GM23338 (cell line): ENCODE measurements around the gene CNTNAP2. TPM values are rescaled to one million over a fixed set of nuclear protein-coding genes. Genes with fewer than 3 reads are reported as not detected.

Experiments used
- ATAC-seq: fragments of 200-7000 bp; cut with Tn5 transposase; 3 replicates; pipeline ENCODE4 v1.9.1; 2020
- DNase-seq: peaks from one replicate; pipeline ENCODE4 v3.0.0-alpha.2; 2015; ENCODE audit warnings: low spot score
- H2AFZ ChIP-seq: fragments of 200-600 bp; sonication (generic); 2 replicates; pipeline ENCODE4 v1.8.0; 2016; ENCODE audit warnings: antibody characterized with exemption, mild to moderate bottlenecking, moderate library complexity
- H3F3A ChIP-seq: fragments of 200-600 bp; sonication (generic); replicated peaks from 2 replicates; pipeline ENCODE4 v1.8.0; 2017; ENCODE audit warnings: antibody characterized with exemption, mixed run types, low read depth
- H3K27ac ChIP-seq: fragments of 200-600 bp; sonication (generic); 2 replicates; pipeline ENCODE4 v1.6.1; 2016; ENCODE audit warnings: low read depth
- H3K27me3 ChIP-seq: fragments of 200-600 bp; sonication (generic); 2 replicates; pipeline ENCODE4 v1.8.0; 2016; ENCODE audit warnings: mild to moderate bottlenecking, mixed run types, moderate library complexity; ENCODE audit not compliant: insufficient read depth
- H3K36me3 ChIP-seq: fragments of 200-600 bp; sonication (generic); 2 replicates; pipeline ENCODE4 v1.8.0; 2016; ENCODE audit warnings: mild to moderate bottlenecking; ENCODE audit not compliant: insufficient read depth
- H3K4me1 ChIP-seq: fragments of 200-600 bp; sonication (generic); 2 replicates; pipeline ENCODE4 v1.8.0; 2016; ENCODE audit warnings: mild to moderate bottlenecking, moderate library complexity; ENCODE audit not compliant: insufficient read depth
- H3K4me2 ChIP-seq: fragments of 200-600 bp; sonication (generic); 2 replicates; pipeline ENCODE4 v1.7.1; 2017; ENCODE audit warnings: mixed run types
- H3K4me3 ChIP-seq: fragments of 200-600 bp; sonication (generic); 2 replicates; pipeline ENCODE4 v1.6.1; 2016; ENCODE audit warnings: mixed run types
- H3K79me2 ChIP-seq: fragments of 200-600 bp; sonication (generic); replicated peaks from 2 replicates; pipeline ENCODE4 v1.8.0; 2017; ENCODE audit warnings: mild to moderate bottlenecking; ENCODE audit not compliant: insufficient read depth
- H3K9me2 ChIP-seq: fragments of 200-600 bp; sonication (generic); 2 replicates; pipeline ENCODE4 v1.8.0; 2017; ENCODE audit not compliant: insufficient read depth
- H4K20me1 ChIP-seq: fragments of 200-600 bp; sonication (generic); replicated peaks from 2 replicates; pipeline ENCODE4 v1.8.0; 2017; ENCODE audit warnings: mild to moderate bottlenecking; ENCODE audit not compliant: insufficient read depth
- H3K27ac Mint-ChIP-seq: 2 replicates; pipeline ENCODE4 v1.8.0; 2020; ENCODE audit warnings: inconsistent platforms, mild to moderate bottlenecking, moderate library complexity, mixed read lengths
- H3K27me3 Mint-ChIP-seq: 3 replicates; pipeline ENCODE4 v1.8.0; 2022; ENCODE audit warnings: low read depth, mild to moderate bottlenecking, moderate library complexity, mixed read lengths, inconsistent platforms; ENCODE audit not compliant: insufficient read depth, poor library complexity
- H3K36me3 Mint-ChIP-seq: 3 replicates; pipeline ENCODE4 v1.8.0; 2021; ENCODE audit warnings: low read depth, mild to moderate bottlenecking, inconsistent platforms, moderate library complexity, mixed read lengths
- H3K4me1 Mint-ChIP-seq: 3 replicates; pipeline ENCODE4 v1.8.0; 2020; ENCODE audit warnings: mild to moderate bottlenecking, inconsistent platforms, mixed read lengths
- H3K4me3 Mint-ChIP-seq: 3 replicates; pipeline ENCODE4 v1.8.0; 2021; ENCODE audit warnings: moderate library complexity, mild to moderate bottlenecking, inconsistent platforms, mixed read lengths
- H3K9me3 Mint-ChIP-seq: 3 replicates; pipeline ENCODE4 v1.8.0; 2020; ENCODE audit warnings: moderate library complexity, mild to moderate bottlenecking, inconsistent platforms, mixed read lengths
- CREB1 ChIP-seq: fragments of 250-450 bp; sonication (Bioruptor Pico); IDR thresholded peaks from 2 replicates; pipeline ENCODE4 v1.5.0; 2020; ENCODE audit warnings: low read depth, mild to moderate bottlenecking, moderate library complexity
- EZH2 ChIP-seq: fragments of 200-600 bp; sonication (generic); IDR thresholded peaks from one replicate; pipeline ENCODE4 v1.8.0; 2017; ENCODE audit warnings: antibody characterized with exemption, mild to moderate bottlenecking, low read depth; ENCODE audit not compliant: unreplicated experiment
- EZH2phosphoT487 ChIP-seq: fragments of 200-600 bp; sonication (generic); IDR thresholded peaks from one replicate; pipeline ENCODE4 v1.8.1; 2018; ENCODE audit warnings: antibody characterized with exemption; ENCODE audit not compliant: unreplicated experiment
- ZNF114 ChIP-seq: fragments of 250-450 bp; sonication (Bioruptor Pico); IDR thresholded peaks from 2 replicates; pipeline ENCODE4 v1.5.0; 2020; ENCODE audit warnings: mild to moderate bottlenecking, moderate library complexity
- ZNF331 ChIP-seq: fragments of 250-450 bp; sonication (Bioruptor Pico); IDR thresholded peaks from 2 replicates; pipeline ENCODE4 v1.5.0; 2020; ENCODE audit warnings: low read depth, mild to moderate bottlenecking, moderate library complexity
- polyA plus RNA-seq: library from polyadenylated mRNA; unstranded; fragments of >200 nt; fragmentation: Nextera tagmentation; extraction: Ambion mirVana; gene quantifications from 2 replicates; pipeline ENCODE4 v1.2.1, GENCODE V29; 2016
- total RNA-seq: library from RNA; depleted of rRNA; stranded (reverse); fragments of >200 nt; shearing (Covaris generic); gene quantifications from 2 replicates; pipeline ENCODE4 v1.2.3, GENCODE V29; 2014
- TF ChIP-seq, protein P1 (sequence below): fragments of 250-450 bp; sonication (Bioruptor Pico); IDR thresholded peaks from 2 replicates; pipeline ENCODE4 v1.5.0; 2020; ENCODE audit warnings: mild to moderate bottlenecking, moderate library complexity
- TF ChIP-seq, protein P2 (sequence below): IDR thresholded peaks from 2 replicates; pipeline ENCODE4 v1.6.1; 2016; ENCODE audit warnings: antibody characterized with exemption

Gene CNTNAP2
- total and polyA plus RNA-seq, 2 experiments from 2014 or later, result 38.2 to 61.3 TPM

- Histone ChIP-seq H3K4me3 (no peak overlapping the region), H3K79me2 (no peaks in the 10 kb centered on the region), H3K27ac (no peak overlapping the region), H3F3A (no peaks in the 10 kb centered on the region), H3K27me3 (no peaks in the 10 kb centered on the region), H3K9me2 (no peaks in the 10 kb centered on the region), H3K4me1 (no peaks in the 10 kb centered on the region), H3K4me2 (no peak overlapping the region), H2AFZ (no peak overlapping the region), H4K20me1 (no peaks in the 10 kb centered on the region), H3K36me3 (peaks cover 5% of the 10 kb centered on the region; the same call in 1 of the 2 replicates)
- Mint-ChIP-seq H3K4me1 (peaks cover 2% of the 10 kb centered on the region; the same call in 2 of the 3 replicates), H3K36me3 (no peaks in the 10 kb centered on the region), H3K9me3 (peaks cover 10% of the 10 kb centered on the region; the same call in 2 of the 3 replicates), H3K27ac (no peak overlapping the region), H3K27me3 (peaks cover 2% of the 10 kb centered on the region), H3K4me3 (no peak overlapping the region)
- TF ChIP-seq ZNF331 (CRISPR knock-in tag), result no peak
- no peak for TF ChIP-seq CREB1
- TF ChIP-seq EZH2phosphoT487, result no peak
- ATAC-seq, result no peak
- DNase-seq, result no peak
These were observed 1932.5 kb downstream of the CNTNAP2 start for GRCh38 chr7:148049068-148049467.

DNA sequence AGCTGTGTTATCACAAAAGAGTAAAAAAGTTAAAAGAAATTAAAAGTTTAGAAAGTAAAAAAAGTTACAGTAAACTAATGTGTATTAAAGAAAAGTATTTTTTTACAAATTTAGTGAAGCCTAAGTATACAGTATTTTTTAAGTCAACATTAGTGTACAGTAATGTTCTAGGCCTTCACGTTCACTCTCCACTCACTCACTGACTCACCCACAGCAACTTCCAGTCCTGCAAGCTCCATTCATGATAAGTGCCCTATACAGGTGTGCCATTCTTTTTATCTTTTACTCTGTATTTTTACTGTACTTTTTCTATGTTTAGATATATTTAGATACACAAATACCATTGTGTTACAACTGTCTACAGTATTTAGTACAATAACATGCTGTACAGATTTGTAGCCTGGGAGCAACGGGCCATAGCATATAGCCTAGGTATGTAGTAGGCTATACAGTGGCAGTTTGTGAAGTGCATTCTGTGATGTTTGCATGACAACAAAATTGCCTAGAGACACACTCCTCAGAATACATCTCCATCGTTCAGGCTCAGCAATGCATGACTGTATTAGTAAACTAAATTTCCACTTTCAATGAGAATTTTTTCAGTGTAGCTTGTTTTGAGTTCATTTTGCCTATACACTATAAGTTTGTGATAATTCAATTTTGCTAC lies 1934.0 kb downstream of the CNTNAP2 start:
- Histone ChIP-seq H3K4me3 (no peak overlapping the region), H2AFZ (no peak overlapping the region), H3F3A (no peaks in the 10 kb centered on the region), H3K4me1 (no peaks in the 10 kb centered on the region), H3K9me2 (no peaks in the 10 kb centered on the region), H3K79me2 (no peaks in the 10 kb centered on the region), H3K27ac (no peak overlapping the region), H3K27me3 (no peaks in the 10 kb centered on the region), H3K36me3 (peaks cover 5% of the 10 kb centered on the region; the same call in 1 of the 2 replicates), H4K20me1 (no peaks in the 10 kb centered on the region), H3K4me2 (no peak overlapping the region)
- no peak for TF ChIP-seq ZNF114 (CRISPR knock-in tag)
- peaks cover 4% of the 10 kb centered on the region; the same call in 2 of the 3 replicates for H3K9me3 Mint-ChIP-seq
- DNase-seq, result no peak
- no peaks in the 10 kb centered on the region for H3K27me3 Mint-ChIP-seq
- H3K4me3 Mint-ChIP-seq, result no peak overlapping the region
- no peak for ATAC-seq
- no peaks in the 10 kb centered on the region for H3K36me3 Mint-ChIP-seq
- peaks cover 2% of the 10 kb centered on the region; the same call in 1 of the 3 replicates for H3K4me1 Mint-ChIP-seq
- no peak overlapping the region for H3K27ac Mint-ChIP-seq

- no peak for DNase-seq
- no peak overlapping the region for H3K27ac ChIP-seq
- Mint-ChIP-seq H3K4me3 (no peak overlapping the region), H3K9me3 (no peaks in the 10 kb centered on the region), H3K27ac (no peak overlapping the region), H3K27me3 (no peaks in the 10 kb centered on the region), H3K36me3 (no peaks in the 10 kb centered on the region), H3K4me1 (no peaks in the 10 kb centered on the region; the same call in 1 of the 3 replicates)
- H3K36me3 ChIP-seq, result no peaks in the 10 kb centered on the region
- no peaks in the 10 kb centered on the region for H3K79me2 ChIP-seq
- no peaks in the 10 kb centered on the region for H4K20me1 ChIP-seq
- no peaks in the 10 kb centered on the region for H3F3A ChIP-seq
- ATAC-seq, result no peak
- H2AFZ ChIP-seq, result no peak overlapping the region
- H3K27me3 ChIP-seq, result no peaks in the 10 kb centered on the region
- H3K4me3 ChIP-seq, result no peak overlapping the region
- H3K4me2 ChIP-seq, result no peak overlapping the region
- 0 out of 2 replicates have a peak, but pooled peaks cover 10% of the 10 kb centered on the region for H3K4me1 ChIP-seq
- no peaks in the 10 kb centered on the region for H3K9me2 ChIP-seq
- TF ChIP-seq ZNF114 (CRISPR knock-in tag), result no peak
- TF ChIP-seq, protein P1, sequence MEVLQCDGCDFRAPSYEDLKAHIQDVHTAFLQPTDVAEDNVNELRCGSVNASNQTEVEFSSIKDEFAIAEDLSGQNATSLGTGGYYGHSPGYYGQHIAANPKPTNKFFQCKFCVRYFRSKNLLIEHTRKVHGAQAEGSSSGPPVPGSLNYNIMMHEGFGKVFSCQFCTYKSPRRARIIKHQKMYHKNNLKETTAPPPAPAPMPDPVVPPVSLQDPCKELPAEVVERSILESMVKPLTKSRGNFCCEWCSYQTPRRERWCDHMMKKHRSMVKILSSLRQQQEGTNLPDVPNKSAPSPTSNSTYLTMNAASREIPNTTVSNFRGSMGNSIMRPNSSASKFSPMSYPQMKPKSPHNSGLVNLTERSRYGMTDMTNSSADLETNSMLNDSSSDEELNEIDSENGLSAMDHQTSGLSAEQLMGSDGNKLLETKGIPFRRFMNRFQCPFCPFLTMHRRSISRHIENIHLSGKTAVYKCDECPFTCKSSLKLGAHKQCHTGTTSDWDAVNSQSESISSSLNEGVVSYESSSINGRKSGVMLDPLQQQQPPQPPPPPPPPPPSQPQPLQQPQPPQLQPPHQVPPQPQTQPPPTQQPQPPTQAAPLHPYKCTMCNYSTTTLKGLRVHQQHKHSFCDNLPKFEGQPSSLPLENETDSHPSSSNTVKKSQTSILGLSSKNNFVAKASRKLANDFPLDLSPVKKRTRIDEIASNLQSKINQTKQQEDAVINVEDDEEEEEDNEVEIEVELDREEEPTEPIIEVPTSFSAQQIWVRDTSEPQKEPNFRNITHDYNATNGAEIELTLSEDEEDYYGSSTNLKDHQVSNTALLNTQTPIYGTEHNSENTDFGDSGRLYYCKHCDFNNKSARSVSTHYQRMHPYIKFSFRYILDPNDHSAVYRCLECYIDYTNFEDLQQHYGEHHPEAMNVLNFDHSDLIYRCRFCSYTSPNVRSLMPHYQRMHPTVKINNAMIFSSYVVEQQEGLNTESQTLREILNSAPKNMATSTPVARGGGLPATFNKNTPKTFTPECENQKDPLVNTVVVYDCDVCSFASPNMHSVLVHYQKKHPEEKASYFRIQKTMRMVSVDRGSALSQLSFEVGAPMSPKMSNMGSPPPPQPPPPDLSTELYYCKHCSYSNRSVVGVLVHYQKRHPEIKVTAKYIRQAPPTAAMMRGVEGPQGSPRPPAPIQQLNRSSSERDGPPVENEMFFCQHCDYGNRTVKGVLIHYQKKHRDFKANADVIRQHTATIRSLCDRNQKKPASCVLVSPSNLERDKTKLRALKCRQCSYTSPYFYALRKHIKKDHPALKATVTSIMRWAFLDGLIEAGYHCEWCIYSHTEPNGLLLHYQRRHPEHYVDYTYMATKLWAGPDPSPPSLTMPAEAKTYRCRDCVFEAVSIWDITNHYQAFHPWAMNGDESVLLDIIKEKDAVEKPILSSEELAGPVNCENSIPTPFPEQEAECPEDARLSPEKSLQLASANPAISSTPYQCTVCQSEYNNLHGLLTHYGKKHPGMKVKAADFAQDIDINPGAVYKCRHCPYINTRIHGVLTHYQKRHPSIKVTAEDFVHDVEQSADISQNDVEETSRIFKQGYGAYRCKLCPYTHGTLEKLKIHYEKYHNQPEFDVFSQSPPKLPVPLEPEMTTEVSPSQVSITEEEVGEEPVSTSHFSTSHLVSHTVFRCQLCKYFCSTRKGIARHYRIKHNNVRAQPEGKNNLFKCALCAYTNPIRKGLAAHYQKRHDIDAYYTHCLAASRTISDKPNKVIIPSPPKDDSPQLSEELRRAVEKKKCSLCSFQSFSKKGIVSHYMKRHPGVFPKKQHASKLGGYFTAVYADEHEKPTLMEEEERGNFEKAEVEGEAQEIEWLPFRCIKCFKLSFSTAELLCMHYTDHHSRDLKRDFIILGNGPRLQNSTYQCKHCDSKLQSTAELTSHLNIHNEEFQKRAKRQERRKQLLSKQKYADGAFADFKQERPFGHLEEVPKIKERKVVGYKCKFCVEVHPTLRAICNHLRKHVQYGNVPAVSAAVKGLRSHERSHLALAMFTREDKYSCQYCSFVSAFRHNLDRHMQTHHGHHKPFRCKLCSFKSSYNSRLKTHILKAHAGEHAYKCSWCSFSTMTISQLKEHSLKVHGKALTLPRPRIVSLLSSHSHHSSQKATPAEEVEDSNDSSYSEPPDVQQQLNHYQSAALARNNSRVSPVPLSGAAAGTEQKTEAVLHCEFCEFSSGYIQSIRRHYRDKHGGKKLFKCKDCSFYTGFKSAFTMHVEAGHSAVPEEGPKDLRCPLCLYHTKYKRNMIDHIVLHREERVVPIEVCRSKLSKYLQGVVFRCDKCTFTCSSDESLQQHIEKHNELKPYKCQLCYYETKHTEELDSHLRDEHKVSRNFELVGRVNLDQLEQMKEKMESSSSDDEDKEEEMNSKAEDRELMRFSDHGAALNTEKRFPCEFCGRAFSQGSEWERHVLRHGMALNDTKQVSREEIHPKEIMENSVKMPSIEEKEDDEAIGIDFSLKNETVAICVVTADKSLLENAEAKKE, result no peak
- TF ChIP-seq, protein P2, sequence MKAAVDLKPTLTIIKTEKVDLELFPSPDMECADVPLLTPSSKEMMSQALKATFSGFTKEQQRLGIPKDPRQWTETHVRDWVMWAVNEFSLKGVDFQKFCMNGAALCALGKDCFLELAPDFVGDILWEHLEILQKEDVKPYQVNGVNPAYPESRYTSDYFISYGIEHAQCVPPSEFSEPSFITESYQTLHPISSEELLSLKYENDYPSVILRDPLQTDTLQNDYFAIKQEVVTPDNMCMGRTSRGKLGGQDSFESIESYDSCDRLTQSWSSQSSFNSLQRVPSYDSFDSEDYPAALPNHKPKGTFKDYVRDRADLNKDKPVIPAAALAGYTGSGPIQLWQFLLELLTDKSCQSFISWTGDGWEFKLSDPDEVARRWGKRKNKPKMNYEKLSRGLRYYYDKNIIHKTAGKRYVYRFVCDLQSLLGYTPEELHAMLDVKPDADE, result no peak
- no peak for TF ChIP-seq EZH2
These were observed 1939.8 kb downstream of the CNTNAP2 start for GRCh38 chr7:148056406-148056805.
